GM18867 (cell line): Measurements from ENCODE around the gene ATP8B2.
A peak's percentile ranks its signal among the peaks of the same experiment; 100 is the strongest.
"Not testable (repeated sequence)": the region's sequence is repeated elsewhere in the genome, so short reads cannot be mapped to it uniquely, and the experiment has no call there.

Experiments used
- ATAC-seq: cut with Tn5 transposase; IDR thresholded peaks from one replicate; pipeline ENCODE4 v1.9.1; 2021; ENCODE audit warnings: mild to moderate bottlenecking, moderate library complexity; ENCODE audit not compliant: unreplicated experiment

Gene ATP8B2

DNA sequence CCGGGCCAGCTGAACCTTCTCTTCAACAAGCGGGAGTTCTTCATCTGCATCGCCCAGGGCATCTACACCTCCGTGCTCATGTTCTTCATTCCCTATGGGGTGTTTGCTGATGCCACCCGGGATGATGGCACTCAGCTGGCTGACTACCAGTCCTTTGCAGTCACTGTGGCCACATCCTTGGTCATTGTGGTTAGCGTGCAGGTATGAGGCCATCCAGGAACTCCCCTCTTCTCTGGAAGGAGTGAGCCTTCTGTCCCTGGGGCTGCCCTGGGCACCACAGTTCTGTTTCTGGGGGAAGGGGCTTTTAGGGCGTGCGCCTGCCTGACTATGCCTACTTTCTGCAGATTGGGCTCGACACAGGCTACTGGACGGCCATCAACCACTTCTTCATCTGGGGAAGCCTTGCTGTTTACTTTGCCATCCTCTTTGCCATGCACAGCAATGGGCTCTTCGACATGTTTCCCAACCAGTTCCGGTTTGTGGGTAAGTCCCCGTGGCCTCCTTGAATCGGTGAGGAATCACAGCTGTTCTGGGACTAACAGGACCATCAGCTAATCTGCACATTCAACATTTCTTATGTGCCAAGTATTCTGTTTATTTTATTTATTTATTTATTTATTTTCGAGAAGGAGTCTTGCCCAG is 21.1 kb downstream of the ATP8B2 start:
- no peak for ATAC-seq

DNA sequence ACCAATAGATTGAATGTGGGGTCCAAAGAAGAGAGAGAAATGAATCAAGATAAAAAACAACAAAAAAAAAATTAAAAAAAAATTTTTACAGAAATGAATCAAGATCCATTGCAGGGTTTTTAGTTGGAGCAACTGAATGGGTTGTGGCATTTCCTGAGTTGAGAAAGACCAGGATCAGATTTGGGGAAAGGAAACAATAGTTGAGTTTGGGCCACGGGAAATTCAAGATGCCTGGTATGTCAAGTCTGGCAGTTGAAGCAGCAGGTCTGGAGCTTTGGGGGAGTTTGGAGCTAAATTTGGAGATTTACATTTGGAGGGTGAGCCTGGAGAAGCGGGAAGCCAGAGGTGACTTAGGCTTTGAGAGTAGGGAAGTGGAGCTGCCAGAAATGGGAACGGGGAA is 22.6 kb downstream of the ATP8B2 start:
- ATAC-seq, result no peak

DNA sequence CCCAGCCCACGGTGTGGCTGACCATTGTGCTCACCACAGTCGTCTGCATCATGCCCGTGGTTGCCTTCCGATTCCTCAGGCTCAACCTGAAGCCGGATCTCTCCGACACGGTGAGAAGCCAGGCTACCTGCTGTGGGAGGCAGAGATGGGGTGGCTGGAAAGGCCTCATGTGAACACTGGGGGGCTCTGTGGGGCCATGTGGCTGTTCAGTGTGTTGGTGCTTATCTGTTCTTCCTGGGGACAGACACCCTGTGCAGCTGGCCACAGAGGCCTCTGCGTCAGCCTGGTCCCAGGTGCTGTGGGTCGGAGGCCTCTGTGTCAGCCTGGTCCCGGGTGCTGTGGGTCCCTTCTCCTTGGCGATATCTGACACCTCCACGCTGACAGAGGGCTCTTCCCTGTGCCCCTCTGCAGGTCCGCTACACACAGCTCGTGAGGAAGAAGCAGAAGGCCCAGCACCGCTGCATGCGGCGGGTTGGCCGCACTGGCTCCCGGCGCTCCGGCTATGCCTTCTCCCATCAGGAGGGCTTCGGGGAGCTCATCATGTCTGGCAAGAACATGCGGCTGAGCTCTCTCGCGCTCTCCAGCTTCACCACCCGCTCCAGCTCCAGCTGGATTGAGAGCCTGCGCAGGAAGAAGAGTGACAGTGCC is 23.2 kb downstream of the ATP8B2 start:
- no peak for ATAC-seq

DNA sequence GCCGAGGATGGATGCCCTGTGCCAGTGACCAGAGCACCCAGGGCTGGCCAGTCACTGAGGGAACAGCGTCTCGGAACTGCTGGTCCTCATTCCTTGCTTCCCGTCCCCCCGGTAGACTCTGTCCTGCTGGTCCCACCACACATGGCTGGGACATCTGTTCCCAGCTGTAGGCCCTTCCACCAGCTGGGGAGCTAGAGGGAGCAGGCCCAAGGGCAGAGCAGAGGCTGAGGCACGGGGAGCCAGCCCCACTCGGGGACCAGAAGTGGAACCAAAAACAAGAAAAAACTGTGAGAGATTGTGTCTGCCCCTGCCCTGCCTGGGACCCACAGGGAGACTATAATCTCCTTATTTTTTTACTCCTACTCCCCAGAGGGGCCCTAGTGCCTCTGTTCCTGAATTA is 23.8 kb downstream of the ATP8B2 start:
- ATAC-seq, result no peak

DNA sequence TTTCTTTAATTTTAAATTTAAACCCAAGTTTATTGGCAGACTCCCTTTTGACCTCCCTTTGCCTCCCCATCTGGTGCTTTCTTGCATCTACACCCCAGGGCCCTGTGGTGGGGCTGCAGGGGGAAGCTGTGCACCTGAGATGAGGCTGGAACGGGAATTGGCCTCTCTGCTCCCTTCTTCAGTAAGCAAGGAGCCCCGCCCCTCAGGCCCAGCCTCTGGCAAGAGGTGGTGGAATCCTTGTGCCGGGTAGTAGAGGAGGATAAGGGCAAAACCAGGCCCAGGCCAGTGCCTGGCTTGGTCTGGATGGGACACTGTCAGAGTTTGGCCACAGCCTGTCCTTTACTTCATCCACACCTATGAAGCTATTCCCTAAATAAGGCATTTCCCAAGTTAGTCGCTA is 25.1 kb downstream of the ATP8B2 start:
- ATAC-seq, result no peak

DNA sequence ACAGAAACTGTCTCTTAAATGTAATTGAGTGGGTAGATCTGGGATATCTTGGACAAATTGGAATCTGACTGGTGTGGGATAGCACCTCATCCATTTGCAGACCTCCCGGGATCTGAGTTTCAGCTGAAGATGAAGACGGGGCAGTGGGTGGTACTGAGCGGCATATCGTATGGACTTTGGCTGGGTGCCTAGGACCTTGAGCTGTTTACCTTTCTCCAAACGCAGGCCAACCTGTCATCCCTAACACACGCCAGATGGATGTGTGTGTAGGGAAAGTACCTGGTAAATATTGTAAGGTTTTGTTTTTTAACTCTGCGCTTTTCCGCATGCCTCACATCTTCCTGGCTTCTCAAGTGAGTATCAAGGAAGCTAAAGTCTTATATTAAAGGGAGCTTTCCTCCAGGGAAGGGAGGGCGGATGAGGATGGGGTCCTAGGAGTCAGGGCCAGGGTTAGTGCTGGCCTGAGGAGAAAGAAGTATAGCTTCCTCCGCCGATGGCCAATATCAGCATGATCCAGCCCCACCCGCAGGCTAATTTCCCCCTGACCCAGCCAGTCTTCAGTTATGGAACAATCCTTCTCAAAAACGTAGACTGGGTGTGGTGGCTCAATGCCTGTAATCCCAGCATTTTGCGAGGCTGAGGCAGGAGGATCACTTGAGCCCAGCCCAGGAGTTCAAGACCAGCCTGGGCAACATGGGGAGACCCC is 26.2 kb downstream of the ATP8B2 start:
- no peak for ATAC-seq

DNA sequence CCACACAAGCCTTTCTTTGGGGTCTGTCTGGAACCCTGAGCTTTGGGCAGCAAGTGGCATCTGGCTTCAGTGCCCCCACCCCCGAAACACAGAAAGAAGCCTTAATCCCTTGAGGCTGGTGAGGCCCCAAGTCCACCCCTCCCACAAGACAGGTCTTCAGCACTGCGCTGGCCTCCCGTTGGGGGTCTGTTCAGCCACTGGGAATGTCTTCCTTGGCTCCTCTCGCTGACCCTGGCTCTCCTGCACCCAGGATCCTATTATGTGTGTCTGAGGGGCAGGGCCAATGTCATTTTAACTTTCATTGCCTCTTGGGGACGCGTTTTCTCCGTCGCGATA is 26.9 kb downstream of the ATP8B2 start:
- no peak for ATAC-seq

DNA sequence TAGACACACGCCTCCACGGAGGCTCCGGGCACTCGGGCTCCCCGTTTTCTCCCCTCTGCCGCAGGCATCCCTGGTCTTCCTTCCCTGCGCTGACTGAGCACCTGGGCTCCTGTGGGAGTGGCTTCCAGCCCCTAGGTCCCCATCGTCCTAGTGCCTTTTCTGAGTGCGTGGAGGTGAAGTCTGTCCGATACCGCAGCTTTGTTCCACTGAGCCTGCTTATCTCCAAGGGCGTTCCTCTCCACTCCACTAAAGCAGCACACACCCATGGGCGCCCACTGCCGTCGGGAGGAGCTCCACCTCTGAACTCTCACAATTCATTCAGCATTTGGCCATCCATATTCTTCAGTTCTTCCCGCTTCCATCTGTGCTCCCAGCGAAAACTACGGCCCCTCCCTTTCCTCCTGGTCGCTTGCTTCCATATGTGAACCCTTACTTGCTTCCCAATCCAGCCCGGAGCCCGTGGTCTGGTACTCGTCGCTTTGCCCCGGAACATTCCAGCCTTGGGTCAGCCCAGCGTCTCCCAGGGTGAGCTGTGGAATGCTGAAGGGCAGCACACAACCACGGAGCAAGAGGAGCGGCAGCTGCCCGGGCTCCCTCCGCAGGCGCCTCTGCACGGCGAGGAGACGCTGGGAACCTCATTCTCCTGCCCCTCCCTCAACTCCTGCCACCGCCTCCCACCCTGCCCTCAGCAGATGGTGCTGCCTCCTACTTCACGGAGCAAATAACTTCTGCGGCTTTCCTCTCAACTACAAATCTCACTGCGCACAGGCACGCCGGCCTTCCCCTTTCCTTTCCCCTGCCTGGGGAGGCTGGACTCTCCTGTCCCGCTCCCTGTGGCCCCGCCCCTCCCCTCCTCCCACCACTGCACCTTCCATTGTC is 27.5 kb downstream of the ATP8B2 start:
- no peak for ATAC-seq

DNA sequence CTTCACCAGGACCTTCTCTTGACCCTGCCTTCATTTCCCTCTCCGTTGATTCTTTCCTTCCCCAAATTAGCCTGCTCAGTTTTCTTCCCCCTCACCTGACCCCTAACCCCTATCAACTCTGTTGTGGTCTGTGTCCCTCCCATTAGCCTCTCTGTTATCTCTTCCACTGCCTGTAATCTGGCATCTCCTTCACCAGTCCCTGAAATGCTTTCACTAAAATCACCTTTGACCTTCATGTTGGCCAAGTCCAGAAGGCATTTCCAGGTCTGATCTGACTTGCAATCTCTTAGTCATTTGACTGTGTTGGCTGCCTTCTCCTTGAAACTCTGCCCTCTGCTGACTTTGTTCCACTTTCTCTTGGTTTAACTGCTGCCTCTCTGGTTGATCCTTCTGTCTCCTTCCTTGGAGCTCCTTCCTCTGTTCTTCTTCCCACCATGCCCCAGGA is 28.2 kb downstream of the ATP8B2 start:
- no peak for ATAC-seq

DNA sequence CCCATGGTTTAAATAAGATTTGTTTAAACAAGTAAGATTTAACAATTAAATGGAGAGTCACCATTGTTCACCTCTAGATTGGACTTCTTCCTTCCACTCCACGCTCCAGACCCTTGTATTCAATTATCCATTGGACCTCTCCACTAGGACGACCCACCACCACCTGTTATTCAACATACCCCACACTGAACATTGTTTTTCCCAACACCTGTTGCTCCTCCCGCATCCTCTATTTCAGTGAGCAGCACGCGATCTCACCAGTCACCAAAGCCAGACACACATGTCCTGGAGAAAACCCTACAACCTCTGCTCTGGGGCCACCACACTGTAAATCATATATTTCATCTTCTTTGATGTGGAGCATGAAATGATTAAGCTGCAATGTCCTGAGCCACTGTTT is 28.6 kb downstream of the ATP8B2 start:
- ATAC-seq, result no peak

DNA sequence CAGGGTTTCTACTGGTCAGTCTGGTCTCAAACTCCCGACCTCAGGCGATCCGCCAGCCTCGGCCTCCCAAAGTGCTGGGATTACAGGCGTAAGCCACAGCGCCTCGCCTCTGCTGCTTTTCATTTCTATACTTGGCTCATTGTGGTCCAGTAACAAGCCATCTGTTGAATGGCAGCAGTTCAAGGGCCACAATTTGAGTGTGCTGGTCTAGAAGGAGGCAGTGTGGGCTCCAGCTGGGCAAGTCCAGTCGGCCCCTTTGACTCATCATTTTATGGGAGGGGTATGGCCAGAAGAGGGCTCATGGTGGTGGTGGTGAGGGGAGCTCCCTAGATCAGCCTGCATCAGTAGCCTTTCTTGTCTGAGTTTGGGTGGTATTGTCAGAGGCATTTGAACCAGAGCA is 33.2 kb downstream of the ATP8B2 start:
- no peak for ATAC-seq

DNA sequence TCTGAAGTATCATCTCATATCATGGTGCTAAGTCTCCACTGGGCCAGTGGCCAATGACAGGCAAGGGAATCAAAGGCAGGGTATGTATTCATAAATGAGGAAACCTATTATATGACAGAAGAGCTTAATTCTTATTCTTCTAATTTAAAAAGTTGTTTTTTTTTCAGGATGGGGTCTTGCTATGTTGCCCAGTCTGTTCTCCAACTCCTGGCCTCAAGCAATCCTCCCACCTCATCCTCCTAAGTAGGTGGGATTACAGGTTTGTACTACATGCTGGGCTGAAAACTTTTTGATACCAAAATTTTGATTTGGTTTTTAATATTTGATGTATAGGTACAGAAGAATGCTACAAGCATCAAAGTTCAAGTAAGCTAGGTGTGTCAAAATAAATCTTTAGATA is 35.0 kb downstream of the ATP8B2 start:
- no peak for ATAC-seq

DNA sequence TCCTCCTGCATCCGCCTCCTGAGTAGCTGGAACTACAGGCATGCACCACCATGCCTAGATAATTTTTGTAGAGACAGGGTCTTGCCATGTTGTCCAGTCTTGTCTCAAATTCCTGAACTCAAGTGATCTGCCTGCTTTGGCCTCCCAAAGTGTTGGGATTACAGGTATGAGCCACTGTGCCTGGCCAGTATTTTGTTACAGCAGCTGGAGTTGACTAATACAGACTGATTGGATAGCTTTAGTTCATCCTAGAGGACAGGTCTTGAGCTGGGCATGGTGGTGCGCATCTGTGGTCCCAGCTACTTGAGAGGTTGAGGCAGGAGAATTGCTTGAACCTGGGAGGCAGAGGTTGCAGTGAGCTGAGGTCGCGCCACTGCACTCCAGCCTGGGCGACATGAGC is 35.6 kb downstream of the ATP8B2 start:
- not testable (repeated sequence) for ATAC-seq

DNA sequence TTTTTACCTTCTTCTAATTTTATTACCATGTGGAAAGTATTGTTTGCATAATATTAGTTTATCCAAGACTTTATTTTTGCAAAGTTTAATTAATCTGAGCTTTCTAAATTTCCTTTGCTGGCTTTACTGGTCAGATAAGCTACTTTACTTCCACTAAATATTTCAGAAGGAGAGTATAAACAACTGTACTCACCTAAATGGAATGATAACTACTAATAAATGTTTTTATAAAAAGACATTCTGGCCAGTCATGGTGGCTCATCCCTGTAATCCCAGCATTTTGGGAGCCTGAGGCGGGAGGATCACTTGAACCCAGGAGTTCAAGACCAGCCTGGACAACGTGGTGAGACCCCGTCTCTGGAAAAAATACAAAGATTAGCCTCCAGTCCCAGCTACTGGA is 36.0 kb downstream of the ATP8B2 start:
- no peak for ATAC-seq

DNA sequence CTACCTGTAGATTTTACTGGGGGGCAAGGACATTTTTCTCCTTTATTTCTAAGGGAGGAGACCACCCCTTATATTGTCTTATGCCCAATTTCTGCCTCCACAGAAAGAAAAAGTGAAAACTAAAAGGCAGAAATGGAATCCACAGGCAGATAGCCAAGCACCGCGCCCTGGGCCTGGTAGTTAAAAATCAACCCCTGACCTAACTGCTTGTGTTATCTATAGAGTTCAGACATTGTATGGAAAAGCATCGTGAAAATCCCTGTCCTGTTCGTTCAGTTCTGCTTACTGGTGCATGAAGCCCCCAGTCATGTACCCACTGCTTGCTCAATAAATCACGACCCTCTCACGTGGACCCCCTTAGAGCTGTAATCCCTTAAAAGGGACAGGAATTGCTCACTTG is 46.1 kb downstream of the ATP8B2 start:
- no peak for ATAC-seq

DNA sequence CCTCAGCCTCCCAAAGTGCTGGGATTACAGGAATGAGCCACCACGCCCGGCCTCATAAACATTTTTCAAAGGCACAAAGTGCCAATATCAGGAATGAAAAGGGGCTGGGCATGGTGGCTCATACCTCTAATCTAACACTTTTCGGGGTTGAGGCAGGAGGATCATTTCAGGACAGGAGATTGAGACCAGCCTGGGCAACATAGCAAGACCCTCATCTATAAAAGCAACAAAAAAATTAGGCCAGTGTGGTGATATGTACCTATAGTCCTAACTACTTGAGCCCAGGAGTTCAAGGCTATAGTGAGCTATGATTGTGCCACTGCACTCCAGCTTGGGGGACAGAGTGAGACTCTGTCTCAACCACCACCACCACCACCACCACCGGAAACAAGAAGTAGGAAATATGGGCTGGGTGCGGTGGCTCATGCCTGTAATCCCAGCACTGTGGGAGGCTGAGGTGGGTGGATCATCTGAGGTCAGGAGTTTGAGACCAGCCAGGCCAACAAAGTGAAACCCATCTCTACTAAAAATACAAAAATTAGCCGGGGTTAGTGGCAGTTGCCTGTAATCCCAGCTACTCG is 48.5 kb downstream of the ATP8B2 start:
- ATAC-seq, result not testable (repeated sequence)

DNA sequence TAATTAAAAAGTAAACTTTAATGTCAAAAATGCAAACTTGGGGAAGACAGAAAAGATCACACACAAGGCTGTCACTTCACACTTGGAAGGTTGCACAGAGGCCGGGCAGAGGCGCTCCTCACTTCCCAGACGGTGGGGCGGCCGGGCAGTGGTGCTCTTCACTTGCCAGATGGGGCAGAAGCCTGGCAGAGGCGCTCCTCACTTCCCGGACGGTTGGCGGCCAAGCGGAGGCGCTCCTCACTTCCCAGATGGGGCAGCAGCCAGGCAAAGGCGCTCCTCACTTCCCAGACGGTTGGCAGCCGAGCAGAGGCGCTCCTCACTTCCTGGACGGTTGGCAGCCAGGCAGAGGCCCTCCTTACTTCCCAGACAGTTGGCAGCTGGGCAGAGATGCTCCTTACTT is 54.0 kb downstream of the ATP8B2 start:
- no peak for ATAC-seq

DNA sequence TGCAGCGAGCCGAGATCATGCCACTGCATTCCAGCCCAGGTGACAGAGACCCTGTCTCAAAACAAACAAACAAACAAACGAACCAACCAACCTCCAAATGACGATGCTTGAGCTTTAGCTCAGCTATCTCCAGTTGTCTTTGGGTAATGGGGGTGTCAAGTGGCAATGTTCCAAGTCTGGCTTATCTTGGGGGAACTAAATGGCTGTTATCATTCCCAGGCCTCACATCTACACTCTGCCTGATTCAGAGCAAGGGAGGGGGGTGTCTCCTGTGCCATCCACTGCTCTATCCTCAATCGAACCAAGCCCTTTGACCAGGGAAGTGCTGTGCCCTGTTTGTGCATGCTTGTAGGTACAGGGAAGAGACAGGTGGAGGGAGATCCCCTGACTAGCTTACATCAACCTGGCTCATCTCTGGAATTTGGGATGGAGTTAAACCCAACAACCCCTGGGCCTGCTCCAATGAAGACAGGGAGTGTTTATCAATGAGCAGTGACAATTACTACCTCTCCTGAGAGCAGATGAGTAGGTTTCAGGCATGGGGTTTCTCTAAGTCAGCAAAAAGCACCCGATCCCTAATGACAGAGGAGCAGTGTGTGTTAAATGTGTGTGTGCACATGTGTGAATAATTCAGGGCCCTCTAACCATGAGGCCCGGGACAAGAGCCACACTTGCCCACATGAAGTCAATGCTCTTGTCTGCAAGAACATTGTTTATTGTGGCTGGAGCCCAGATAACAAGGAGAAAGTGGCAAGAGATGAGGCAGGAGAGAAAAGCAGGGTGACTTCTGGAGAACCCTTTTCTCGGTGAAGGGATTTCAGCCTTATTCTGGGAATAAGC is 59.5 kb downstream of the ATP8B2 start:
- ATAC-seq, result no peak

DNA sequence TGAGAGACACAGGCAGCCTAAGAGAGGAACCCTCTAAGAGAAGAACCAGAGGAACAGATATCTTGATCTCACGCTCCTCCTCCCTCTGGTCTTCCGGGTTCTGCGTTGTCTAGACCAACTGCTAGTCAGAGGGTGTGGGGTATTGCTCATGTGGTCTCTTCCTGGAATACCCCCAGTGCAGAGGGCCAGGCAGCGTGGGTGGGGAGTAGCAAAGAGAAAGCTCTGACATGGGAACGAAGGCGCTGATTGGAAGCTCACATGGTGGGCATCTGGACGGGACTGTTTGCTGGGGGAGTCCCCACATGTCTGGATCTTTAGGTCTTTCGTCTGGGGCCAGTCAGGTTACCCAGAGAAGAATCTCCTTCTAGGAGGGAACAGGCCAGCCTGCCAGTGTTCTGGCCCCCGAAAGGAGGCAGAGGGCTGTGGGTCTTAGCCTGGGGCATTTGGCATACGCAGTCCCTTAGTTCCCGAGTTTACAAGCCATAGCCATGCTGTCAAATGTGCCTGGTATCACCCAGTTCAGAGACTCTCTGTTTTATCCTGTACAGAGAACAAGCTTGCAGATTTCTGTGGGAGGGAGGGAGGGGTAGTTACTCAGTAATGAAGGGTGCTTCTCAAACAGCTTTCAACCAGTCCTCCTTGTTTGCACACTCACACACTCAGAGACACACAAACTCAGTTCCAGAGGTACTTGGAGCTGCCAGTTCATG is 61.5 kb downstream of the ATP8B2 start:
- ATAC-seq, result peak; percentile 82
